ENCODE results near the gene SLC38A10.

DNA sequence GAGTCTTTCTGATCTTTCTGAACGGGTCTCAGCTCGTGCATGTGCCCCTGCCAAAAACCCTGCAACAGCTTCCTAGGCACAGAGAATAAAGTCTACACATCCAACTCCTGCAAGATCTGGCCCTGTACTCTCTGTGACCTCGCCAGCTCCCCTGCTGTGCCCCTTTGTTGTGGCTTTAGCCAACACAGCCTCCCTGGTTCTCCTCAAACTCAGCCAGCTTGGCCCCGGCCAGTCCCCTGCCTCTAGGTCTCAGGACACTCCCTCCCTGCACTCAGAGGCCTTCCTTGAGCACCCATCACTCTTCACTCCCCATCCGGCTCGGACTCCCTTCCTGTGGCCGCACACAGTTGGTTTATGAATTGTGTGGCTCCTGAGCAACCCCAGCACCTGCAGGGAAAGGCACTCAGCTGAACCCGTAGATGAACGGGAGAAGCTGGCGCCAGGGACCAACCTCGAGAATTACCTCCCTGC lies 73.7 kb downstream of the SLC38A10 start:
- TF ChIP-seq MTA2 (IDR thresholded peaks at IDR 0.05; ENCODE audit: low read depth) (no peak), CHD4 (IDR thresholded peaks at IDR 0.05) (no peak), POLR2A (IDR thresholded peaks at IDR 0.05; ENCODE audit: low read depth, low read length) (no peak), CBFB (IDR thresholded peaks at IDR 0.05; ENCODE audit: low read depth) (no peak), ZNF217 (IDR thresholded peaks at IDR 0.05) (no peak), NR2C2 (IDR thresholded peaks at IDR 0.05; ENCODE audit: borderline replicate concordance, control insufficient read depth, insufficient read length, low read depth) (no peak), MYC (IDR thresholded peaks at IDR 0.05; ENCODE audit: insufficient read depth, insufficient read length, insufficient replicate concordance, low read length, severe bottlenecking) (no peak), ZZZ3 (IDR thresholded peaks at IDR 0.05; ENCODE audit: control insufficient read depth, insufficient read length, low read depth) (no peak)
- TF ChIP-seq, protein P1, sequence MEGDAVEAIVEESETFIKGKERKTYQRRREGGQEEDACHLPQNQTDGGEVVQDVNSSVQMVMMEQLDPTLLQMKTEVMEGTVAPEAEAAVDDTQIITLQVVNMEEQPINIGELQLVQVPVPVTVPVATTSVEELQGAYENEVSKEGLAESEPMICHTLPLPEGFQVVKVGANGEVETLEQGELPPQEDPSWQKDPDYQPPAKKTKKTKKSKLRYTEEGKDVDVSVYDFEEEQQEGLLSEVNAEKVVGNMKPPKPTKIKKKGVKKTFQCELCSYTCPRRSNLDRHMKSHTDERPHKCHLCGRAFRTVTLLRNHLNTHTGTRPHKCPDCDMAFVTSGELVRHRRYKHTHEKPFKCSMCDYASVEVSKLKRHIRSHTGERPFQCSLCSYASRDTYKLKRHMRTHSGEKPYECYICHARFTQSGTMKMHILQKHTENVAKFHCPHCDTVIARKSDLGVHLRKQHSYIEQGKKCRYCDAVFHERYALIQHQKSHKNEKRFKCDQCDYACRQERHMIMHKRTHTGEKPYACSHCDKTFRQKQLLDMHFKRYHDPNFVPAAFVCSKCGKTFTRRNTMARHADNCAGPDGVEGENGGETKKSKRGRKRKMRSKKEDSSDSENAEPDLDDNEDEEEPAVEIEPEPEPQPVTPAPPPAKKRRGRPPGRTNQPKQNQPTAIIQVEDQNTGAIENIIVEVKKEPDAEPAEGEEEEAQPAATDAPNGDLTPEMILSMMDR (IDR thresholded peaks at IDR 0.05 in 2 of 3, conservative IDR thresholded peaks at IDR 0.05 in 1 of 3; ENCODE audit: control insufficient read depth in 2 of 3, extremely low read depth in 1 of 3, insufficient read depth in 1 of 3, low read depth in 3 of 3, low read length in 3 of 3) = no peak
- TF ChIP-seq, protein P2, sequence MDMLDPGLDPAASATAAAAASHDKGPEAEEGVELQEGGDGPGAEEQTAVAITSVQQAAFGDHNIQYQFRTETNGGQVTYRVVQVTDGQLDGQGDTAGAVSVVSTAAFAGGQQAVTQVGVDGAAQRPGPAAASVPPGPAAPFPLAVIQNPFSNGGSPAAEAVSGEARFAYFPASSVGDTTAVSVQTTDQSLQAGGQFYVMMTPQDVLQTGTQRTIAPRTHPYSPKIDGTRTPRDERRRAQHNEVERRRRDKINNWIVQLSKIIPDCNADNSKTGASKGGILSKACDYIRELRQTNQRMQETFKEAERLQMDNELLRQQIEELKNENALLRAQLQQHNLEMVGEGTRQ (IDR thresholded peaks at IDR 0.05; ENCODE audit: borderline replicate concordance, low read depth, low read length) = no peak
